ENCODE measurements around the gene AHNAK2.

Gene AHNAK2

DNA sequence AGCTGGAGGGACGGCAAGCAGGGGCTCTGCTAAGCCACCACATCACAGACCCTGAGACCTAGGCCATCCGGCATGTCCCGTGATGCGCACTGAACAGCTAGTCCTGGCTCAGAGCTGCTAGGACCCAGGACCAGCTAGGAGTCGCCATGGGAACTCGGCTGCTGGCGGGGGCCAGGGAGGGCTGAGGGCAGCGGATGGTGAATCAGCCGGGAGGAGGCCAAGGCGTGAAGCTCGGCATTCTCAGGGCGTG lies 5.1 kb downstream of the AHNAK2 start:
- TF ChIP-seq, protein P1, sequence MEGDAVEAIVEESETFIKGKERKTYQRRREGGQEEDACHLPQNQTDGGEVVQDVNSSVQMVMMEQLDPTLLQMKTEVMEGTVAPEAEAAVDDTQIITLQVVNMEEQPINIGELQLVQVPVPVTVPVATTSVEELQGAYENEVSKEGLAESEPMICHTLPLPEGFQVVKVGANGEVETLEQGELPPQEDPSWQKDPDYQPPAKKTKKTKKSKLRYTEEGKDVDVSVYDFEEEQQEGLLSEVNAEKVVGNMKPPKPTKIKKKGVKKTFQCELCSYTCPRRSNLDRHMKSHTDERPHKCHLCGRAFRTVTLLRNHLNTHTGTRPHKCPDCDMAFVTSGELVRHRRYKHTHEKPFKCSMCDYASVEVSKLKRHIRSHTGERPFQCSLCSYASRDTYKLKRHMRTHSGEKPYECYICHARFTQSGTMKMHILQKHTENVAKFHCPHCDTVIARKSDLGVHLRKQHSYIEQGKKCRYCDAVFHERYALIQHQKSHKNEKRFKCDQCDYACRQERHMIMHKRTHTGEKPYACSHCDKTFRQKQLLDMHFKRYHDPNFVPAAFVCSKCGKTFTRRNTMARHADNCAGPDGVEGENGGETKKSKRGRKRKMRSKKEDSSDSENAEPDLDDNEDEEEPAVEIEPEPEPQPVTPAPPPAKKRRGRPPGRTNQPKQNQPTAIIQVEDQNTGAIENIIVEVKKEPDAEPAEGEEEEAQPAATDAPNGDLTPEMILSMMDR (IDR thresholded peaks at IDR 0.05; ENCODE audit: insufficient read depth, low read depth, low read length, missing control alignments): no peak
- DNase-seq (ENCODE audit: low read depth): no peak

DNA sequence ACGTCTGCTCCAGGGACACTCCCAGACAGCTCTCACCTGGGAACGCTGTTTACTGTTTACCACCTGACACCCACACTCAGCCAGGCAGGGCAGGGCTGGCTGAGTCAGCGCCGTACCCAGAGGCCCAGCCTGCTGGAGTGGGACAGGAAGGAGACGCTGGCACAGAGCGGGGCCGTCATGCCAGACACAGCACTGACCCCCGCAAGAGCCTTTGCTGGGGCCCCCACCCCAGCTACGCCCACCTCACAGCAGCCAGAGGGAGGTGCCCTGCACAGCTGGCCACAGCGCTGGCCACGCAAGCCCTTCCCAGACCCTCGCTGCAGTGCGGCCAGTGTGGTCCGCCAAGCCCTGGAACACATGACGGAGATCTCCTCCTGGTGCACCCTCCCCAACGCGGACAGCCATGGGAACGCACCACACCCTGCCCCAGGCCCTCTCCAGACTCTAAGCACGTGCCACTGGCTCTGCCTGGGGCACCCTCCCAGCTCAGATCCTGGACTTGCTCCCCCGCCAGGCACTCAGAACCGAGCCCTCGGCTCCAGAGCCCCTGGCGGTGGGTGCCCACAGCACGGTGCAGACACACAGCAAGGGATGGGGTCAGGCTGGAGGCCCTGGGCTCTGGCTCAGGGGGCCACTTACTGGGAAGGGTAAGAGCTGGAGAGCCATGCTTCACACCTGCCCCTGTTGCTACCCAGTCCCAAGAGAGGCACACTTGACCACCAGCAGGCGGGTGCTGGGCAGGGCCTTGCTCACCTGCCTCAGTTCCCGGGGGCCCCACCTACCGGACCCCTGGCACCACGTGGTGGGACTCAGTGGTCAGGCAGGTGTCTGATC lies 5.7 kb downstream of the AHNAK2 start:
- no peak for DNase-seq (ENCODE audit: low read depth)
- TF ChIP-seq, protein P1 (IDR thresholded peaks at IDR 0.05; ENCODE audit: insufficient read depth, low read depth, low read length, missing control alignments): no peak
- H3K4me3 ChIP-seq (ENCODE audit: low read depth, low read length): no peak overlapping the region

More for the DNA sequence above, 5.1 kb downstream of the AHNAK2 start:
- no peak overlapping the region for H3K4me3 ChIP-seq (ENCODE audit: low read depth, low read length)

DNA sequence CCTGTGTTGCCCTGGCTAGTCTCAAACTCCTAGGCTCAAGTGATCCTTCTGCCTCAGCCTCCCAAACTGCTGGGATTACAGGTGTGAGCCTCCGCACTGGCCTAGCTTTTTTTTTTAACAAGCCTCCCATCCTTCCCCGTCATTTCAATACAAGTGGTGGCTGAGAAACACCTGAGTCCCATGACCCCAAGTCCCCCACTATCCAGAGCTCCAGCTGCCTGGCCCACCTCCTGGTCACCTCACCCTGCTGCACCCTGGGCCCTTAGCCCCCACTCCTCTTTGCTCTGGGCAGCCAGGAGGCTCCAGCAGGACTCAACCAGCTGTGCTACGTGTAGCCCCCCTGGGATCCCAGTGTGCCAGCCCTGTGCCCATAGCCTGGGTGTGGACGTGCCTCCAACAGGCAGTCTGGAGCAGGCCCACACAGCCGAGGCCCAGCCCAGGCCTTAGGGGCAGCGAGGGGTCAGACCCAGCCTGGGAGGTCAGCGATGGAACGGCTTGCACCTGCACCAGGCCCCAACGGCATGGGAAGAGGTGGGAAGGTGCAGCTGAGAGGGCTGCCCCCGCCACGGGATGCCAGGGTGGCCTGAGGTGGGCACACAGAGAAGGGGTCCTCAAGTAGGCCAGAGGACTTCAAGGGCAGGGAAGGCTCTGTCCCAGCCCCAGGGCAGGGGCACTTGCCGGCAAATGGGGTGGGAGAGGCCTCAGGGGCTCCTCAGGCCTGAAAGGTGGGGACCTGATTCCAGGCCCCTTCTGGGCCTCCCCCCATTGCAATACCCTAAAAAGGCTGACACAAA lies 6.5 kb downstream of the AHNAK2 start:
- TF ChIP-seq, protein P1 (IDR thresholded peaks at IDR 0.05; ENCODE audit: insufficient read depth, low read depth, low read length, missing control alignments): no peak
- H3K4me3 ChIP-seq (ENCODE audit: low read depth, low read length): no peak overlapping the region
- no peak for DNase-seq (ENCODE audit: low read depth)

DNA sequence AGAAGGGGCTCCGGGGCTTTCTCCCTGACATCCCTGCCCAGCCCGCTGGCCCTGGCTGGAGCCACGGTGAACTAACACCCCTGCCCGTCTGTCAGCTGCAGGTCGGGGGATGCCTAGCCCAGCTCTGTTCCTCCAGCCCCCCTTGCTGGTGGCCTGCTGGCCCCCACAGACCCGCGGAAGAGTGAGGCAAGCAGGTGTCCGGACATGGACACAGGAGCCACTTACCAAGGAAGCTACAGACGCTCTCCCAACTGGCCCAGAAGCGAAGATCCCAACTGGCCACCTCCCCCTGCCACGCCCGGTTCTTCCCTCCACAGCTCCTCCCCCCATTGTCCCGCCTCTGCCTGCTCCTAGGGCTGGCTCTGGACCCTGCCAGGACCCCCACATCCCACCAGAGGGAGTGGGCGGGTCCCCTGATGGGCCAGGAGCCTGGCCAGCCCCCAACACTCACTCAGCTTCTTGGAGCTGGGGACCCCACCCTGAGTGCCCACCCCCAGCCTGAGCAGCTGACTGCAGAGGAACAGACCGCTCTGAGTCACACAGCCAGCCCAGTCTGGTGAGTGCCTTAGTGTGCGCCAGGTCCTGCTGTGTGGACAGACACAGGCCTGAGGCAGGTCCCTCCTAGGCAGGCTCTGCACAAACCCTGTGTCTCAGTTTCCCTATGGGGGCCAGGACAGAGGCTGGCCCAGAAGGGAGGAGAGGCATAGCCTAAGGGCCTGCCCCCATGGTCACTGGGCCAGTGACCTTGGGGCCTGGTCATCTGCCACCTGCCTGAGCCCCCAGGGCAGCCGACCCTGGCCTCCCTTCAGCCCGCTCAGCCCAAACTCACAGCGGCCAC lies 7.7 kb downstream of the AHNAK2 start:
- TF ChIP-seq, protein P1 (IDR thresholded peaks at IDR 0.05; ENCODE audit: insufficient read depth, low read depth, low read length, missing control alignments): no peak
- H3K4me3 ChIP-seq (ENCODE audit: low read depth, low read length): no peak overlapping the region
- no peak for DNase-seq (ENCODE audit: low read depth)

DNA sequence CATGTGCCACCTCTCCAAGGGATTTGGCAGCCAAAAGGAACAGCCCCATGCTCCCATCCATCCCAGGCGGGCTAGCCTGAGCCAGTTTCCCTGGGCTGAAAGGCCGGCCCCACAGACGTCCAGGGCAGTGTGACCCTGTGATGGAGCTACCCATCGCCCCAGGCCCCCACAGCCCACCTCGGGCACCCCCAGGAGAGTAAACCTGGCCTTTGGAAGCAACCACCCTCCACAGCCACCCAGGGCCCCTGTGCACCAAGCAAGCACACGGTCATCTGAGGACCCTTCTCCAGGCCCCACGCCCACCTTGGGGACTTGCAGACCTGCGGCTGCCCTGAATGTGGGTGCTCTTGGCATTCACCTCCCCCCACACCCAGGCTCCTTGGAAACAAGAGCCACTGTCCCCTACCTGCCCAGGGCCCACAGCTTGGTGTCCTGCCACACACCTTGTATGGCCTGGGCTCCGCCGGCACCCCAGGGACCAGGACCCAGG lies 8.4 kb downstream of the AHNAK2 start:
- DNase-seq (ENCODE audit: low read depth): no peak
- TF ChIP-seq, protein P1 (IDR thresholded peaks at IDR 0.05; ENCODE audit: insufficient read depth, low read depth, low read length, missing control alignments): no peak
- H3K4me3 ChIP-seq (ENCODE audit: low read depth, low read length): no peak overlapping the region

DNA sequence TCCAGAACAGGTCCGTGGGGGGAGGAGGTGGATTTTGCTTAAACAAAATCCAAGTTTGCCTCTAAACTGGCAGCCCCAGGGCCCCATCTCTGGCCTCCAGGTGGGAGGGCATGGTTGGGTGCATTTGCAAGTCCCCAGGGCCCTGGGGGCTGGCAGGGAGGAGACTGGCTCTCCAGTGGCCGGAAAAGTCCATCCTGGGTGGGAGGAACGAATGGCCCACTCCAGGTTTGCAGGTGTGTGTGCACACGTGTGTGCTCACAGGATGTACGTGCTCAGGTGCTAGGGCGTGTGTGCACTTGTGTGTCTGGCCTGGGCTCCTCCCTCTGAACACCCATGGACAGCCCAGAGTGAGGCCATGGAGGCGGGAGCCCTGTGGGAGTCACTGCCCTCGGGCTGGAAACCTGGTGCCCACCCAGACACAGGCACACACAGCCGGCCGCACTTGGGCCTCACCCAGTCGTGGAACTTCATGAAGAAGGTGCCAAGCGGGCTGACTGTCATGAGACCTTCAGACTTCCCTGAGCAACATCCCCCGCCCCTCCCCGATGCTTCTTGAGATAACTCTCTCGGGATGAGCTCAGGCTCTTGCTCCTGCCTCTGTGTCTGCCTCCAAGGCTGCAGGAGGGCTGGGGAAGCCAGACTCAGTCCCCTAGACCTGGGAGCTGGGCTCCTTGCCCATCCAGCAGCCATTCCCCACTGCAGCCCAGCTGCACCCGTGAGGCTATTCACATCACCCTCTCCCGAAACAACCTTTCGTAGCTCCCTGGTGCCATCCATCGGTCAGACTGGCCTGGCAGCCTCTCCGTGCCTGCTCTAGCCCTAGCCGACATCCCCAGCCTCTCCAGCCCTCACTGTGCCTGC lies 9.4 kb downstream of the AHNAK2 start:
- H3K4me3 ChIP-seq (ENCODE audit: low read depth, low read length): no peak overlapping the region
- no peak for DNase-seq (ENCODE audit: low read depth)

More for the DNA sequence above, 9.4 kb downstream of the AHNAK2 start:
- TF ChIP-seq, protein P1 (IDR thresholded peaks at IDR 0.05; ENCODE audit: insufficient read depth, low read depth, low read length, missing control alignments): no peak

Measured in GM12865 (cell line).